Thyroid gland (tissue), 4 donors: ENCODE data around the gene PIBF1.

Source experiments
- CTCF ChIP-seq, 6 experiments: fragments of 200-600 bp in 3 of 6; fragments of 450-650 bp in 3 of 6; sonication (generic) in 3 of 6; IDR thresholded peaks; one replicate each; pipeline ENCODE4 v1.5.1; 2016 to 2019; ENCODE audit warnings: antibody characterized with exemption in 6 of 6, mild to moderate bottlenecking in 2 of 6, inconsistent platforms in 1 of 6, moderate library complexity in 1 of 6
- POLR2A ChIP-seq, 2 donors: fragments of 450-650 bp; IDR thresholded peaks; one replicate each; pipeline ENCODE4 v1.6.1; 2017; ENCODE audit warnings: antibody characterized with exemption in 2 of 2, mild to moderate bottlenecking in 2 of 2, moderate library complexity in 1 of 2

GRCh38 chr13:72960114-72960513 lies 178.2 kb downstream of the PIBF1 start:
- TF ChIP-seq CTCF (IDR thresholded peaks at IDR 0.05) (no peak), POLR2A (IDR thresholded peaks at IDR 0.05) (no peak)
